PC-3 (cell line): Measurements from ENCODE around the gene R3HDML.

ENCODE experiments used
- CTCF ChIP-seq: fragments of 300-600 bp; sonication (generic); conservative IDR thresholded peaks from 2 replicates; pipeline ENCODE4 v1.5.1; 2017; ENCODE audit warnings: antibody characterized with exemption, low read depth, mild to moderate bottlenecking, low read length
- EZH2 ChIP-seq: fragments of 300-600 bp; sonication (generic); IDR thresholded peaks from one replicate; pipeline ENCODE4 v1.6.1; 2017; ENCODE audit warnings: antibody characterized with exemption, mild to moderate bottlenecking, low read length; ENCODE audit not compliant: unreplicated experiment

DNA sequence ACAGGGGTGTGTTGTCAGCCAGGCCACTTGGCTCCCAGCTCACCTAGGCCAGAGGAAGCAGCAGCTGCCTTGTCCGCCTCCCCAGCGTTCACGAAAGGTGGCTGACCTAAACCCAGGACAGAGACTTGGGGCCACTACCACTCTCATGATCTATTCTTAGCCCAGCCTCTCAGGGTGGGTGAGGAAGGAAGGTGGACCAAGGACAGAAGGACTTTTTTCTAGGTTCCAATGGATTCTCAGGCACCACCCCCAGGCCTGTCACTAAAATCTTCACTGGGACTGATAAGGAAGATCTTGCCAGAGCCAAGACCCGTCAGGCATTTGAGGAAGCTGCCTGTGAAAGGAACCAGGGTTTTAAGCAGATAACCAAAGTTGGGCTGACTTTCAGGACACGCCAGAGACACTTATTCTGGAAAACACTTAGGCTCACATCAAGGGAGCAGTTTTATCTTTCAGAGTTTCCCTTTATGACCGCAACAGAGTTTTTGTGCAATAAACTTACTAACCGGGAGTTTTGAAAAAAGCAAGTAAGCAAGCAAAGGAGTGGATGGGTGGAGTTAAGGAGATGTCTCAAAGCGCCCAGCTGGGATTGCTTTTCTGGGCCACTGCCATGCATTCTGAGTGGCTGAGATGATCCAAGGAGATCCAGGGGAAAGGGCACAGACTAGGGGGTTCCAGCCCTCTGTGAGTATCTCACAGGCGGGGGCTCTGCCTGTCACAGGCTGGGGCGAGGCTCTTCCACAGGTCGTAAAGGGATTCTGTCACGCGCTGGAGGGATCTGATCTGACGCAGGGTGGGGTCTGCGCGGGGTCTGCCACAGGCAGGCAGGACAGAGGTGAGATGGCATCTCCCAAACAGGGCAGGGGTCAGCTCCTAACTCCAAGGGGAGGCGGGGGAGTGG lies 26.8 kb upstream of the R3HDML start:
- TF ChIP-seq CTCF (no peak), EZH2 (no peak)
